Left lung (tissue), 10 donors: Measurements from ENCODE around the gene ZNF70. TPM values are rescaled to one million over a fixed set of nuclear protein-coding genes. Genes with fewer than 3 reads are reported as not detected.
"Not testable (repeated sequence)": the region's sequence is repeated elsewhere in the genome, so short reads cannot be mapped to it uniquely, and the experiment has no call there.

Source experiments
- ATAC-seq: fragments of 200-7000 bp; cut with Tn5 transposase; one replicate; pipeline ENCODE4 v1.9.1; 2020; ENCODE audit warnings: moderate library complexity
- DNase-seq, 4 donors: peaks; one replicate each; pipeline ENCODE4 v3.0.0-alpha.2; 2013 to 2020
- H3K27ac ChIP-seq, 2 donors: fragments of 200-600 bp; sonication (generic) in 1 of 2; one replicate each; pipeline versions ENCODE4 v1.5.0 to v1.8.0; 2020 to 2021
- H3K27me3 ChIP-seq, 2 donors: fragments of 200-600 bp; sonication (generic) in 1 of 2; one replicate each; pipeline versions ENCODE4 v1.5.0 to v1.8.0; 2020 to 2021
- H3K36me3 ChIP-seq, 2 donors: fragments of 200-600 bp; sonication (generic) in 1 of 2; one replicate each; pipeline versions ENCODE4 v1.5.0 to v1.8.0; 2020 to 2021
- H3K4me1 ChIP-seq, 2 donors: fragments of 200-600 bp; one replicate each; pipeline ENCODE4 v1.8.0; 2021
- H3K4me3 ChIP-seq, 2 donors: fragments of 200-600 bp; sonication (generic) in 1 of 2; one replicate each; pipeline versions ENCODE4 v1.5.0 to v1.8.0; 2020 to 2021; ENCODE audit warnings: mild to moderate bottlenecking in 1 of 2
- H3K9me3 ChIP-seq, 2 donors: fragments of 200-600 bp; sonication (generic) in 1 of 2; one replicate each; pipeline versions ENCODE4 v1.5.0 to v1.8.0; 2020 to 2021
- intact Hi-C, 2 donors: fragments of 100-400 bp; cut with DNase I; formaldehyde crosslinking; loops; one replicate each; pipeline versions ENCODE4 v1.11.2 to v1.14.2; 2022
- polyA plus RNA-seq, 6 donors: library from polyadenylated mRNA; unstranded; fragments of 120-200 nt; gene quantifications; one replicate each; pipeline ENCODE4 v1.2.1, GENCODE V29; 2013; ENCODE audit not compliant: insufficient read length in 6 of 6
- total RNA-seq, 2 donors: library from RNA; stranded (reverse); fragmentation: NEBNext Ultra II Directional; extraction: Animal tissue kit (Norgen Biotek cat#: 25700); gene quantifications; one replicate each; pipeline ENCODE4 v1.2.1, GENCODE V29; 2021
- TF ChIP-seq, protein P1 (sequence below), 2 donors: fragments of 200-600 bp; sonication (generic) in 1 of 2; IDR thresholded peaks; one replicate each; pipeline versions ENCODE4 v1.5.0 to v1.8.0; 2021; ENCODE audit warnings: antibody characterized with exemption in 2 of 2
- donor health status: DM: no; HTN: yes; CAD: no.
- donor health status: DM: no; HTN: no; CAD: no.

ZNF70 gene
- total and polyA plus RNA-seq, 8 donors: 5.9 to 10.7 (median 9.4) TPM

DNA sequence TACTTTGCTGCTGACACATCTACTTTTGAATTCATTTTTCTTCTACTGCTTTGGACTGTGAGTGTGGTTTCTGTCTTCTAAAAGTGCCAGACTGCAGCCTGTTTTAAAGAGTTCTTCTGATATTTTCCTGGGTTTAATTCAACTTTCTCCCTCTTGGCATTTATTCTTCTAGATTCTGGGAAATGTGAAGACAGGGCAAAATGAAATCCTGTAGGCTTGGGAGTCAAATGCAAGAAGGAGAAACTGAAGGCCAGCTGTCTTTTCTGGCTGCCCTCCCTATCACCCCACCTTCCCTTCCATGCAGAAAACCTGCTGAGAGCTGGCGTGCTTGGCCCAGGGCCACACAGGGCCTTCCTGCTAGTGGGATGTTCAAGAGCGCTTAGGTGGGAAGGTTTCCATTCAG lies 7.6 kb downstream of the ZNF70 start:
- no peak overlapping the region for H3K4me3 ChIP-seq
- DNase-seq (no peak), ATAC-seq (no peak)
- no peaks in the 10 kb centered on the region for H3K4me1 ChIP-seq
- H3K27ac ChIP-seq: no peak overlapping the region
- no peaks in the 10 kb centered on the region for H3K9me3 ChIP-seq
- peaks cover 0 to 41% of the 10 kb centered on the region in 2 donors for H3K36me3 ChIP-seq
- TF ChIP-seq, protein P1, sequence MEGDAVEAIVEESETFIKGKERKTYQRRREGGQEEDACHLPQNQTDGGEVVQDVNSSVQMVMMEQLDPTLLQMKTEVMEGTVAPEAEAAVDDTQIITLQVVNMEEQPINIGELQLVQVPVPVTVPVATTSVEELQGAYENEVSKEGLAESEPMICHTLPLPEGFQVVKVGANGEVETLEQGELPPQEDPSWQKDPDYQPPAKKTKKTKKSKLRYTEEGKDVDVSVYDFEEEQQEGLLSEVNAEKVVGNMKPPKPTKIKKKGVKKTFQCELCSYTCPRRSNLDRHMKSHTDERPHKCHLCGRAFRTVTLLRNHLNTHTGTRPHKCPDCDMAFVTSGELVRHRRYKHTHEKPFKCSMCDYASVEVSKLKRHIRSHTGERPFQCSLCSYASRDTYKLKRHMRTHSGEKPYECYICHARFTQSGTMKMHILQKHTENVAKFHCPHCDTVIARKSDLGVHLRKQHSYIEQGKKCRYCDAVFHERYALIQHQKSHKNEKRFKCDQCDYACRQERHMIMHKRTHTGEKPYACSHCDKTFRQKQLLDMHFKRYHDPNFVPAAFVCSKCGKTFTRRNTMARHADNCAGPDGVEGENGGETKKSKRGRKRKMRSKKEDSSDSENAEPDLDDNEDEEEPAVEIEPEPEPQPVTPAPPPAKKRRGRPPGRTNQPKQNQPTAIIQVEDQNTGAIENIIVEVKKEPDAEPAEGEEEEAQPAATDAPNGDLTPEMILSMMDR (IDR thresholded peaks at IDR 0.05): no peak
- H3K27me3 ChIP-seq: no peaks in the 10 kb centered on the region
- intact Hi-C loops: no loop called here

DNA sequence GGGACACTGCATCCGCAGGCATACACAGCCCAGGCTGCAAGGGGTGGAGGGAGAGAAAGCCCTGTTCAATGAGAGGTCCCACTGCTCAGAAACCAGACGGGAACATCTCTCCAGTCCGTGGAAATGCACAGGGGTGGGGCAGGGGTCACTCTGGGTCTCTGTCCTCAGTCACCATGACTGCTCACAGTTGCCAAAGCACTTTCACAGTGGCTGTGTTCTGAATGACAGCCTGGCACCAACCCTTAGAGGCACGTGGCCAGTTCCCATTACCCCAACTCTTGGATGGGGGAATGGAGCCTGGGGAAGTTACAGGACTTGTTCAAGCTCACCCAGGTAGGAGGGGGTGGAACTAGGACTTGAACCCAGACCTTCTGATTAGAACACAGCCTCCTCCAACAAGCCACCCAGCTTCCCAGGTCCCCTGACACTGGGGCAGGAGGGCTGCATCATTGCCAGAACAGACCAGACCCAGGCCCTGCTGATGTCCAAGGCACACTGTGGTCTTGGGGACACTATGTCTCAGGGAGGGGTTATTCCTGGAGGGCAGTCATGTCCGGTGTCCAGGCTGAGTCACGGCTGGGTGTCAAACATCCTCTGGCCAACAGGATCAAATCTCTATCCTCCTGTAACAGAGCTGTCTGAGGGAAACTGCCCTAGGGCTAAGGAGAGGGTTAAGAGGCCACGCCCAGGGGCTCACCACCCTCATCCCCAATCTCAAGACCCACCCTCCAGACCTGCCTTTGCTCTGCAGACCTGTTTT lies 8.2 kb downstream of the ZNF70 start:
- intact Hi-C loops: no loop called here
- peaks cover 0 to 41% of the 10 kb centered on the region in 2 donors for H3K36me3 ChIP-seq
- TF ChIP-seq, protein P1 (IDR thresholded peaks at IDR 0.05): no peak
- no peaks in the 10 kb centered on the region for H3K27me3 ChIP-seq
- no peaks in the 10 kb centered on the region for H3K9me3 ChIP-seq
- H3K4me1 ChIP-seq: no peaks in the 10 kb centered on the region
- no peak overlapping the region for H3K27ac ChIP-seq
- no peak for DNase-seq
- no peak for ATAC-seq
- H3K4me3 ChIP-seq: no peak overlapping the region

DNA sequence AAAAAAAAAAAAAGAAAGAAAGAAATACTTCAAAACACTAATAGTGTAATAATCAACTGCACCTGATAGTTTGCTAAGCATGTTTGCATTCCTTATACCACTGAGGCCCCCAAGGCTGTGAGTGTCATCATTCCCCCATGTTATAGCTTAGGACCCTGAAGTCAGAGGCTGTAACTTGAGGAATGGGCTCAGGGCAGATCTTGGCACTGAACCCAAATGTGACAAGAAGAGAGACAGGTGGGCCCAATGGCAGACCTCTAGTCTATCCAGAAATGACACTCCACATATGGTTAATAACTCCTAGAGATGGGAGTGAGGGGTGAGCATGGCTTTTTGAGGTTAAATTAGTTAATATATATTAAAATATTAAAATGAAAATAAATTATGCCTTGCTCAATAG lies 13.2 kb downstream of the ZNF70 start:
- Histone ChIP-seq H3K4me1 (no peaks in the 10 kb centered on the region), H3K27me3 (no peaks in the 10 kb centered on the region), H3K4me3 (no peak overlapping the region), H3K36me3 (peaks cover 0 to 16% of the 10 kb centered on the region in 2 donors), H3K27ac (no peak overlapping the region), H3K9me3 (no peaks in the 10 kb centered on the region)
- DNase-seq: no peak
- TF ChIP-seq, protein P1 (IDR thresholded peaks at IDR 0.05): no peak
- no peak for ATAC-seq
- intact Hi-C loops: no loop called here

DNA sequence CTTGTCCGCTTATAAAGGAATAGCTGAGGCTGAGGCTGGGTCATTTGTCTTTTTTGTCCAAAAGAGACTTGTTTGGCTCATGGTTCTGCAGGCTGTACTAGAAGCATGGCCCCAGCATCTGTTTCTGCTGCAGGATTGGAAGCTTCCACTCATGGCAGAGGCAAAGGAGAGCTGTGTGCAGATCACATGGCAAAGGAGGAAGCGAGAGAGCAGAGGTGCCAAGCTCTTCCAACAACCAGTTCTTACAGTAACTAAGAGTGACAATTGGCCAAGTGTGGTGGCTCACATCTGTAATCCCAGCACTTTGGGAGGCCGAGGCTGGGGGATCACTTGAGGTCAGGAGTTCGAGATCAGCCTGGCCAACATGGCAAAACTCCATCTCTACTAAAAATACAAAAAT lies 22.8 kb downstream of the ZNF70 start:
- ATAC-seq, H3K4me3 ChIP-seq, H3K27ac ChIP-seq, intact Hi-C loops, H3K27me3 ChIP-seq, H3K9me3 ChIP-seq, H3K36me3 ChIP-seq, DNase-seq, H3K4me1 ChIP-seq: not testable (repeated sequence)

DNA sequence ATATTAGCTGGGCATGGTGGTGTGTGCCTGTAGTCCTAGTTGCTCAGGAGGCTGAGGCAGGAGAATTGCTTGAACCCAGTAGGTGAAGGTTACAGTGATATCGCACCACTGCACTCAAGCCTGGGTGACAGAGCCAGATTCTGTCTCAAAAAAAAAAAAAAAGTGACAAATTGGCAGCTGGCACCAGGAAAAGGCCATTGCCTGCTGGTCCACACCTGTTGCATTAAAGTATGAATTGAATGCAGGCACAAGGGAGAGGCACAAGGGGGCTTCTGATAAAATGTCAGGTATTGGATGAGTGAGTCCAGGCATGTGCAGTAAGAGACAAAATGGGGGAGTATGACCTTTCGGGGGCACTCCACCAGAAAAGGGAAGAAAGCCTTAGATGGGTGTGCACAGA lies 28.2 kb downstream of the ZNF70 start:
- peak overlapping the region in 1 of 2 donors; percentile 47 for H3K27ac ChIP-seq
- ATAC-seq (peak; percentile 10), DNase-seq (no peak)
- H3K4me3 ChIP-seq: no peak overlapping the region
- H3K4me1 ChIP-seq: no peaks in the 10 kb centered on the region
- no peaks in the 10 kb centered on the region for H3K27me3 ChIP-seq
- H3K36me3 ChIP-seq: no peaks in the 10 kb centered on the region
- intact Hi-C loops: no loop called here
- no peaks in the 10 kb centered on the region for H3K9me3 ChIP-seq
- TF ChIP-seq, protein P1 (IDR thresholded peaks at IDR 0.05): no peak

DNA sequence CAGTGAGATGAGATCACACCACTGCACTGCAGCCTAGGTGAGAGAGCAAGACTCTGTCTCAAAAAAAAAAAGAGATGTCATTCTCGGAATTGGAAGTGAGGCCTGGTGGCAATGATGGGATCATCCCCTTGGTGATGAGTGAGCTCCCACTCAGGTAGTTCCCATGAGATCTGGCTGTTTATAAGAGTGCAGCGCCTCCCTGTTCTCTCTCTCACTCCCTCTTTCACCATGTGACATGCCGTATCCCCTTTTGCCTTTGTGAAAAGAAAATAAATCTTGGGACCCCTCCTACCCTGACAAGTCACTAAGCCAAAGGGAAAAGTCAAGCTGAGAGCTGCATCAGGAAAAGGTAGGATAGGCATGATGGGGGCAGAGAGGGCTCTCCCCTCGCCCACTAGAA lies 28.8 kb downstream of the ZNF70 start:
- ATAC-seq: no peak
- intact Hi-C loops: no loop called here
- Histone ChIP-seq H3K4me3 (no peak overlapping the region), H3K9me3 (no peaks in the 10 kb centered on the region), H3K36me3 (no peaks in the 10 kb centered on the region), H3K27me3 (no peaks in the 10 kb centered on the region), H3K27ac (no peak overlapping the region), H3K4me1 (peaks cover 3 to 4% of the 10 kb centered on the region in 2 donors)
- TF ChIP-seq, protein P1 (IDR thresholded peaks at IDR 0.05): no peak
- DNase-seq: no peak
